GM23248 (cell line): ENCODE data around the gene ICAM1. TPM values are rescaled to one million over a fixed set of nuclear protein-coding genes. Genes with fewer than 3 reads are reported as not detected.
A peak's percentile ranks its signal among the peaks of the same experiment; 100 is the strongest.
"Not testable (repeated sequence)": the region's sequence is repeated elsewhere in the genome, so short reads cannot be mapped to it uniquely, and the experiment has no call there.

ENCODE experiments used
- DNase-seq: peaks from one replicate; pipeline ENCODE4 v3.0.0-alpha.2; 2015
- H2AFZ ChIP-seq: fragments of 200-600 bp; sonication (generic); 2 replicates; pipeline ENCODE4 v1.6.1; 2016; ENCODE audit warnings: antibody characterized with exemption
- H3F3A ChIP-seq: fragments of 200-600 bp; sonication (generic); 2 replicates; pipeline ENCODE4 v1.6.1; 2016; ENCODE audit warnings: mild to moderate bottlenecking, antibody characterized with exemption, mixed run types; ENCODE audit not compliant: insufficient read depth
- H3K27ac ChIP-seq: fragments of 200-600 bp; sonication (generic); 2 replicates; pipeline ENCODE4 v1.5.1; 2016; ENCODE audit warnings: mild to moderate bottlenecking
- H3K27me3 ChIP-seq: fragments of 200-600 bp; sonication (generic); replicated peaks from 2 replicates; pipeline ENCODE4 v1.6.1; 2016; ENCODE audit warnings: mild to moderate bottlenecking; ENCODE audit not compliant: insufficient read depth
- H3K36me3 ChIP-seq: fragments of 200-600 bp; sonication (generic); 2 replicates; pipeline ENCODE4 v1.6.1; 2016; ENCODE audit warnings: low read depth, mild to moderate bottlenecking
- H3K4me1 ChIP-seq: fragments of 200-600 bp; sonication (generic); 2 replicates; pipeline ENCODE4 v1.6.1; 2016; ENCODE audit warnings: mild to moderate bottlenecking; ENCODE audit not compliant: insufficient read depth
- H3K4me2 ChIP-seq: fragments of 200-600 bp; sonication (generic); one replicate; pipeline ENCODE4 v1.6.1; 2016; ENCODE audit warnings: mild to moderate bottlenecking; ENCODE audit not compliant: unreplicated experiment
- H3K4me3 ChIP-seq: fragments of 200-600 bp; sonication (generic); 2 replicates; pipeline ENCODE4 v1.5.1; 2016; ENCODE audit warnings: mild to moderate bottlenecking
- H3K79me2 ChIP-seq: fragments of 200-600 bp; sonication (generic); 2 replicates; pipeline ENCODE4 v1.6.1; 2016; ENCODE audit warnings: mild to moderate bottlenecking; ENCODE audit not compliant: insufficient read depth
- H3K9ac ChIP-seq: fragments of 200-600 bp; sonication (generic); 2 replicates; pipeline ENCODE4 v1.6.1; 2016; ENCODE audit warnings: mild to moderate bottlenecking
- H3K9me2 ChIP-seq: fragments of 200-600 bp; sonication (generic); 2 replicates; pipeline ENCODE4 v1.6.1; 2016; ENCODE audit warnings: mixed run types, mild to moderate bottlenecking, moderate library complexity; ENCODE audit not compliant: insufficient read depth
- H3K9me3 ChIP-seq: fragments of 200-600 bp; sonication (generic); one replicate; pipeline ENCODE4 v1.6.1; 2017; ENCODE audit warnings: low read depth
- H4K20me1 ChIP-seq: fragments of 200-600 bp; sonication (generic); 2 replicates; pipeline ENCODE4 v1.6.0; 2016; ENCODE audit not compliant: insufficient read depth
- EZH2 ChIP-seq: fragments of 200-600 bp; sonication (generic); IDR thresholded peaks from 2 replicates; pipeline ENCODE4 v1.6.1; 2018; ENCODE audit warnings: antibody characterized with exemption, mild to moderate bottlenecking; ENCODE audit not compliant: insufficient read depth, poor library complexity, severe bottlenecking
- EZH2phosphoT487 ChIP-seq: fragments of 200-600 bp; sonication (generic); IDR thresholded peaks from 2 replicates; pipeline ENCODE4 v1.6.1; 2018; ENCODE audit warnings: antibody characterized with exemption, moderate library complexity, mild to moderate bottlenecking, low read depth; ENCODE audit not compliant: insufficient read depth
- WGBS, 2 experiments: methylation state at CpG; one replicate each; pipeline ENCODE4 v1.1.6; 2015 to 2017; ENCODE audit warnings: low lambda C conversion rate in 2 of 2, low coverage in 1 of 2; ENCODE audit errors: missing lambda C conversion rate in 2 of 2; 5-methylcytosine and 5-hydroxymethylcytosine counted together
- in situ Hi-C: fragments of 300-500 bp; cut with MboI; formaldehyde crosslinking; loops from 2 replicates; pipeline ENCODE4 v1.15.0; 2020
- polyA plus RNA-seq: library from polyadenylated mRNA; unstranded; fragments of >200 nt; fragmentation: Nextera tagmentation; extraction: Ambion mirVana; gene quantifications from 2 replicates; pipeline ENCODE4 v1.2.1, GENCODE V29; 2016
- total RNA-seq: library from RNA; depleted of rRNA; stranded (reverse); fragments of >200 nt; shearing (Covaris generic); gene quantifications from 2 replicates; pipeline ENCODE4 v1.2.3, GENCODE V29; 2014

The ICAM1 gene
- total and polyA plus RNA-seq, 2 experiments from 2014 or later = 21.6 to 23.6 TPM

DNA sequence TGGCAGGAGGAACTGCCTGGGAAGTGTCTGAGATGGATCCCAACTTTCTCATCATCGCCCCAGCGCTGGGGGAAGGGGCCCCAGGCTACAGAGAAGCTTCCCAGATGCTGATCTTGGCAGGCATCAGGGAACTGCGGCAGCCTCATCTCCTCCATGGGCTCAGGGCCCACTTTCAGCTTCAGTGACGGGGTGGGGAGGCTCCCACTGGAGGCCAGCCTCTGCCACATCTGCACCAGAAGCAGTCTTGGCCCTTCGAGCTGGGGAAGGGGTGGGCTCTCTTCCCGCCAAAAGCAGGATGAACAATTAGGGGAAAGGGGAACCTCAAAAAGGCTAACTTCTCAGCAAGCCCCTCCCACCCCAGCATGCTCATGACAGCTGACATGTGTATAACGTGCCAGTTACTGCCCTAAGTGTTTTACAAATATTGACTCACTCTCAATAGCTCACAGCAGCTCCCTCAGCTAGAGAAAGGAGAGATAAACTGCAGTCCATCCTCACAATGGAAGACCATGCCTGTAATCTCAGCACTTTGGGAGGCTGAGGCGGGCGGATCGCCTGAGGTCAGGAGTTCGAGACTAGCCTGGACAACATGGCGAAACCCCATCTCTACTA lies 32.6 kb upstream of the ICAM1 start:
- 13 to 23% methylated on average over 11 to 12 of the region's 12 CpGs for WGBS, 2 experiments
- Histone ChIP-seq H3K79me2 (no peaks in the 10 kb centered on the region), H4K20me1 (no peaks in the 10 kb centered on the region), H3K9me3 (no peaks in the 10 kb centered on the region), H3F3A (peaks cover 7% of the 10 kb centered on the region; the same call in 1 of the 2 replicates), H3K4me1 (peaks cover 10% of the 10 kb centered on the region; the same call in 1 of the 2 replicates), H3K9ac (peak overlapping the region; percentile 47), H3K27ac (peak overlapping the region; percentile 67), H3K36me3 (no peaks in the 10 kb centered on the region), H3K4me3 (no peak overlapping the region), H3K27me3 (no peaks in the 10 kb centered on the region), H3K4me2 (no peak overlapping the region), H2AFZ (peak overlapping the region; percentile 66), H3K9me2 (no peaks in the 10 kb centered on the region)
- no peak for TF ChIP-seq EZH2phosphoT487
- no peak for TF ChIP-seq EZH2
- DNase-seq = peak; percentile 83
- in situ Hi-C loops = loop anchor here (25.0 kb wide), 1 partner anchor 301 kb away; the partner anchor contains the start of gene OLFM2

DNA sequence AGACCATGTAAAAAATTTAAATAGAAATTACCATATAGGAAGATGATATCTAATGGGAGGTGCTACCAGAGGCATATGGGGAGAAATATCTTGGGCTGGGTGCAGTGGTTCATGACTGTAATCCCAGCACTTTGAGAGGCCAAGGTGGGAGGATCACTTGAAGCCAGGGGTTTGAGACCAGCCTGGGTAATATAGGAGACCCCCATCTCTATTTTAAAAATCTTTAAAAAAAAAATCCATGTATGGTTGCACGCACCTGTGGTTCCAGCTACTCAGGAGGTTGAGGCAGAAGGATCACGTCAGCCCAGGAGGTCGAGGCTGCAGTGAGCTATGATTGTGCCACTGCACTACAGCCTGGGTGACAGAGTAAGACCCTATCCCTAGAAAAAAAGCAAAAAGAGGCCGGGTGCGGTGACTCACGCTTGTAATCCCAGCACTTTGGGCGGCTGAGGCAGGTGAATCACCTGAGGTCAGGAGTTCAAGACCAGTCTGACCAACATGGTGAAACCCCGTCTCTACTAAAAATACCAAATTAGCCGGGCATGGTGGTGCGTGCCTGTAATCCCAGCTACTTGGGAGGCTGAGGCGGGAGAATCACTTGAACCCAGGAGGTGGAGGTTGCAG lies 29.0 kb upstream of the ICAM1 start:
- H3K9me3 ChIP-seq, H3K4me3 ChIP-seq, H3K9me2 ChIP-seq, H3K27me3 ChIP-seq, H4K20me1 ChIP-seq, H3K4me2 ChIP-seq, DNase-seq, H3K9ac ChIP-seq, H3F3A ChIP-seq, H3K79me2 ChIP-seq, H2AFZ ChIP-seq, H3K36me3 ChIP-seq, H3K27ac ChIP-seq: not testable (repeated sequence)
- 90 to 95% methylated on average over 9 to 11 of the region's 11 CpGs for WGBS, 2 experiments
- H3K4me1 ChIP-seq = peaks cover 20% of the 10 kb centered on the region
- in situ Hi-C loops = loop anchor here (25.0 kb wide), 1 partner anchor 305 kb away; the partner anchor contains the start of gene OLFM2

DNA sequence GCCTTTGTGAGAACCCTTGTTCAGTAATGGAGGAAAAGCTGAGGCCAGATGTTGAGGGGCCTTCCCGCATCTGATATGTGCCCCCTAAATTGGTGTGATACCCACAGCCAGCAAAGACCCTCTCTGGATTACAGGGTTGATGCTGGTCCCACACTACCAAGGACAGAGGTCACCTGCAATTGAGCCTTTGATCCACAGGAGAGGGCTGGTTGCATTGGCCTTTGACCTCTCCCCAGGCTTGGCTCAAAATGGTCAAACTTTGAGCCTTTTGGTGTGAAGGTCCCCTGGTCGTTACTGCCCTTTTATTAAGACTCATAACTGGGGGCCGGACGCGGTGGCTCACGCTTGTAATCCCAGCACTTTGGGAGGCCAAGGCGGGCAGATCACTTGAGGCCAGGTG lies 27.3 kb upstream of the ICAM1 start:
- in situ Hi-C loops = loop anchor here (25.0 kb wide), 1 partner anchor 306 kb away; the partner anchor contains the start of gene OLFM2
- no peaks in the 10 kb centered on the region for H3K9me2 ChIP-seq
- no peak overlapping the region for H3K27ac ChIP-seq
- H3K9ac ChIP-seq = no peak overlapping the region
- H3K4me2 ChIP-seq = no peak overlapping the region
- H3K36me3 ChIP-seq = no peaks in the 10 kb centered on the region
- no peak overlapping the region for H2AFZ ChIP-seq
- 80 to 85% methylated on average over 7 of the region's 7 CpGs for WGBS, 2 experiments
- no peak for DNase-seq
- H3K9me3 ChIP-seq = no peaks in the 10 kb centered on the region
- H3K27me3 ChIP-seq = no peaks in the 10 kb centered on the region
- peaks cover 10% of the 10 kb centered on the region for H3K4me1 ChIP-seq
- H3K79me2 ChIP-seq = no peaks in the 10 kb centered on the region
- H3K4me3 ChIP-seq = no peak overlapping the region
- TF ChIP-seq EZH2 = no peak
- no peak for TF ChIP-seq EZH2phosphoT487
- no peaks in the 10 kb centered on the region for H4K20me1 ChIP-seq
- H3F3A ChIP-seq = 0 out of 2 replicates have a peak, but pooled peaks cover 3% of the 10 kb centered on the region

DNA sequence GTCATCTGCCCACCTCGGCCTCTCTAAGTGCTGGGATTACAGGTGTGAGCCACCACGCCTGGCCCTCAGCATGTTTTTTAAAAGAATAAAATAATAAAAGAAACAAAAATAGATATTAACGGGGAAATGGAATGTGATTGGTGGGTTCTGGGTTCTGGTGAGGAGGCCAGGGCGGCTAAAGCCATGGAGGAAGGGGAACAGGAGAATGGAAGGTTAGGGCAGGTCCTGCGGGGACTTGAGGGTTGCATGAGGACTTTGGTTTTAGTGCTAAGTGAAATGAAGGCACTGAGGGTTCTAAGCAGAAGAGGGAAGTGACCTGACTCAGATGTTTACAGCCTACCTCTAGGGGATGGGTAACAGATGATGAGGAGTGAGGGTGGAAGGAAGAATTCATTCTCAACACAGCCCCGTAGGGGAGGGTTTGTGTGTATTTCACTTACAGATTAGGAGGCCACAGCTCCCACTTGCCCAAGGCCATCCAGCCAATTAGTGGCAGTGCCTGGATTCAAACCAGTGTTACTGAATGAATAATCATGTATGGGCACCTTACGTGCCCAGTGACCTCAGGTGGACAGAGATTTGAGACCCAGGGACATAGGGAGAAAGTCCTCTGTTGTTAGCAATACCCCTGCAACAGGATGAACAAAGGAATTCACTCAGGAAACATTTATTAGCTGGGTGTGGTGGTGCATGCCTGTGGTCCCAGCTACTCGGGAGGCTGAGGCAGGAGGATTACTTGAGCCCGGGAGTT lies 25.6 kb upstream of the ICAM1 start:
- Histone ChIP-seq H3K9me3 (no peaks in the 10 kb centered on the region), H3F3A (no peaks in the 10 kb centered on the region), H3K36me3 (no peaks in the 10 kb centered on the region), H3K79me2 (no peaks in the 10 kb centered on the region), H3K4me3 (no peak overlapping the region), H2AFZ (no peak overlapping the region), H3K27me3 (no peaks in the 10 kb centered on the region), H3K9ac (no peak overlapping the region), H3K9me2 (no peaks in the 10 kb centered on the region), H3K4me2 (no peak overlapping the region), H3K4me1 (peaks cover 10% of the 10 kb centered on the region), H4K20me1 (no peaks in the 10 kb centered on the region), H3K27ac (no peak overlapping the region)
- TF ChIP-seq EZH2 = no peak
- TF ChIP-seq EZH2phosphoT487 = no peak
- in situ Hi-C loops = loop anchor here (25.0 kb wide), 1 partner anchor 308 kb away; the partner anchor contains the start of gene OLFM2
- no peak for DNase-seq
- WGBS, 2 experiments = 63 to 76% methylated on average over 9 of the region's 9 CpGs
